GM19372 (cell line): ENCODE measurements around the gene DTNBP1.

Experiments
- ATAC-seq: cut with Tn5 transposase; IDR thresholded peaks from one replicate; pipeline ENCODE4 v1.9.1; 2021; ENCODE audit warnings: mild to moderate bottlenecking, low read depth, moderate library complexity; ENCODE audit not compliant: unreplicated experiment

DTNBP1 gene

DNA sequence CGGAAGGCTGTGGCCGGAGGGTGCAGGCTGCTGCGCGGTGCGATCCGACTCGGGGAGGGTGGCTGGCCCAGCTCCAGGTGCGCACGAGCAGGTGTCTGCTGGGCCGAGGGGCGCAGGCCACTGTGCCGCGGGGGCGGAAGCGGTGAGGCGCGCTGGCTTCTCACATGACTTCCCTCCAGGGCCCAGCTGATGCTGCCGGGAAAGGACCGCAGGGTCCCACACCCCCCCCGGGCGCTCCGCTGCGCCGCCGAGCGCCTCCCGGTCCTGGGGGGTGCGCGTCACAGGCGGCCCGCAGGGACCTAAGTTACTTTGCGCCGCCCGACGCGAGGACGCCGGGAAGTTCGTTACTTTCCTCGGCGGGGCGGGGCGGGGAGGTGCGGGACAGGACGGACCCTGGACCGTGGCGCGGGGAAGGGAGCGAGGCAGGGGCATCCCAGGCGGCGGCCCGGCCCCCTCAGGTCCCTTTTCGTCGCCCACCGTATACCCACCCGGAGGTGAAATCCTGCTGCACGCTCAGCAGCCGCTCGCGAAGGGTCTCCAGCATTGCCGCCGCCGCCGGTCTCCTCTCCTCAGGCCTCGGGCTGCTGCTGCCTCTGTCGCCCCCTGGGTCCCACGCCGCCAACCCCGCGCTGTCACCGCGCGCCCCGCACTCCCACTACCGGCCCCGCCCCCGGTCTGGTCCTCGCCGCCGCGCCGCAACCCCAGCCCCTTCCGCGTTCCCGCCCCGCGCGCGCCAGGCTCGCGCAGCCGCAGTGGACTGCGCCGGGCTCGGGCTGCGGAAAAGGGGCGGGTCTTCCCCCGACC is at the start of gene DTNBP1:
DTNBP1 (minus strand) TSS at position 703 of the 804 bp plus-strand sequence; CDS start at position 544, 159 bp downstream.
- peak; percentile 67 for ATAC-seq

DNA sequence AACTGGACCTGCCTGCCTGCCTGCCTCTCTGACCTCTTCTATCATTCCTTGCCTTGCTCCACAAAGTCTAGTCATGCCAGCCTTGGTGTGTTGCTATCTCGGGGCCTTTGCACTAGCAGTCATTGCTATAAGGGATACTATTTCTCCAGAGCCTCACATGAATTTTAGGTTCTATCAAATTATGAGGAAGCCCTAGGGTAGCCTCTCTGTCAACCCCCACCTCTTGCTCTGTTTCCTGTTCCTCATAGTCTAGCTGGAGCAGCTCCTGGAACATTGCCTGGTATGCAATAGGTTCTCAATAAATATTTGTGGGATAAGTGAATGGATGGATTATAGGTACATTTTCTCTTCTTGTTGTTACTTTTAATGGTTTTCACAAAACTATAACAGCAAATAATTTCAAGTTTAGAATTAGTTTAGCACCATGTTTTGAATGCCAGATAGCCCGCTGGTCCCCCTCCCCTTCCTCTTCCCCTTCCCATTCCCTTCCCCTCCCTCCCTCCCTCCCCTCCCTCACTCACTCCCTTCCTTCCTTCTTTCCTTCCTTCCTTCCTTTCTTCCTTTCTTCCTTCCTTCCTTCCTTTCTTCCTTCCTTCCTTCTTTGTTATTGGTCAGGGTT is 46.9 kb upstream of the DTNBP1 start:
- ATAC-seq, result no peak

DNA sequence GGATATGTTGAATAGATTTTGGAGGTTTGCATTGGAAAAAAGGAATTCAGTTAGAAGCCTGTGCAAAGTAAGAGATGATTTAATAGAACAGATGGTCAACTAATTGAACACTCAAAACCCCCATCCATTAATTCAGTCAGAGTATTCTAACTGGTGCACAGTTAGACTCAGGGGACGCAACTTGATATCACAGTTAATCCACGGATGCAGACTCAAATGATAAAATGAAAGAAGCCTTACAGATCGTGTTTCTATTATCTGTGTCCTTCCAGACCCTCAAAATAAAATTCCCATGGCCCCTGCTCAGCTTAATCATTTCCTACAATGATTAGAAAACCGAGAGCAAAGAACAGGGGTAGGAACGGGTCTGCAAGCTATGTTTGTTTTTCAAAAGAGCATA is 45.4 kb upstream of the DTNBP1 start:
- ATAC-seq, result no peak

DNA sequence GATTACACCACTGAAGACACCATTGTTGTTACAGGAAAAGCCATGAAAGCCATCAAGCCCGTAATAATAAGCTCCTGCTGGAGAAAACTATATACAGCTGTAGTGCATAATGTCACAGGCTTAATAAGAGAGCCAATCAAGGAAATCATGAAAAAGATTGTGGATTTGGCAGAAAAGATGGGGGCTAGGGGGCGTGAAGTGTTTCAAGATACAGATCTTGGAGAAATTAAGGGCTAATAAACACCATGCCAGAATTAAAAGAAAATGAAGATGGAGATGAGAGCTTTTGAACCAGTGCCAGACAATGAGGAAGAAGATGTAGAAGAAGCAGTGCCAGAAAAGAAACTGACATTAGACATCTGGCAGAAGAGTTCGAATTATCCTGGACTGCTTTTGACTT is 43.2 kb upstream of the DTNBP1 start:
- no peak for ATAC-seq

DNA sequence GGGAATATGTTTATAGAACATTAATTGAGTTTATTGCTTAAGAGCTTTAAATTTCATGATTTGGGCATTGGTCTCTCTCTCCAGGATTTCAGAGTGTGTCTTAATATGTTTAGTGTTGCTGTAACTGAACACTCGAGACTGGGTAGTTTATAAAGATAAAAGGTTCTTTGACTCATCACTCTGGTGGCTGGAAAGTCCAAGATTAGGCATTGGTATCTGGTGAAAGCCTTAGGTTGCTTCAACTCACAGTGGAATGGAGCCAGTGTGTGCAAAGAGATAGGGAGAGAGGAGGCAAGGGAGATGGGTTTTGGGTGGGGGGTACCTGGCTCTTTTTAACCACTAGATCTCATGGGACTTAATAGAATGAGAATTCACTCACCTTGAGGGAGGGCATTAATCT is 35.6 kb upstream of the DTNBP1 start:
- no peak for ATAC-seq

GRCh38 chr6:15697895-15698294 is 35.1 kb upstream of the DTNBP1 start:
- no peak for ATAC-seq

GRCh38 chr6:15691250-15691869 is 28.5 kb upstream of the DTNBP1 start:
- peak; percentile 92 for ATAC-seq

- ATAC-seq, result no peak
These were observed 27.7 kb upstream of the DTNBP1 start for GRCh38 chr6:15690510-15690909.

DNA sequence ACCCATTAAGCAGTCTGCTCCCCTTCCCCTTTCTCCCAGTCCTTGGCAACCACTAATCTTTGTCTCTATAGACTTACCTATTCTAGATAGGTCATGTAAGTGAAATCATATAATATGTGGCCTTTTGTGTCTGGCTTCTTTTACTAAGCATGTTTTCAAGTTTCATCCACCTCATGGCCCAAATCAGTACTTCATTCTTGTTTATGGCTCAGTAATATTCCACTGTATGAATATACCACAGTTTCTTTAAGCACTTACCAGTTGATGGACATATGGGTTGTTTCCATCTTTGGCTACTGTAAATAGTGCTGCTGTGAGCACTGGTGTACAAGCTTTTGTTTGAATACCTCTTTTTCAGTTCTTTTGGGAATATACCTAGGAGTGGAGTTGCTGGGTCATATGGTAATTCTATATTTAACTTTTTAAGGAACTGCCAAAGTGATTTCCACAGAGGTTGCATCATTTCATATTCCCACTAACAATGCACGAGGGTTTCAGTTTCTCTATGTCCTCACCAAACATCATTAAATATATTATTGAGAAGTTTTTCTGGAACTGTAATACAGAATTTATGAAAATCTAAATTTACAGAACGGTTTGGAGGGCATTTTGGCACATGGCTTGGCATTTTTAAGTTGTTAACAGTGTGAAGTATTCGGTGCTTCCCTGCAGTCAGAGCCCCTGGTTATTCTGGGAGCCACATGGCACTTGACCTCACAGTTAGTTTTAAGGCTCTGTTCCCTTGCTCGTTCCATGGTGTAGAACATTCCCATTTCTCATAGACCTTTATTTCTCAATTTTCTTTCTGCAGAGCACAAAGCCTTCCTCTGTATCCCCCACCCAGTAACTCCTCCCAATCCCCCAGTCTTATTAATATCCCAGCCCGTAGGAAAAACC is 27.0 kb upstream of the DTNBP1 start:
- ATAC-seq, result no peak

- no peak for ATAC-seq
These were observed 22.8 kb upstream of the DTNBP1 start for GRCh38 chr6:15685619-15686018.

DNA sequence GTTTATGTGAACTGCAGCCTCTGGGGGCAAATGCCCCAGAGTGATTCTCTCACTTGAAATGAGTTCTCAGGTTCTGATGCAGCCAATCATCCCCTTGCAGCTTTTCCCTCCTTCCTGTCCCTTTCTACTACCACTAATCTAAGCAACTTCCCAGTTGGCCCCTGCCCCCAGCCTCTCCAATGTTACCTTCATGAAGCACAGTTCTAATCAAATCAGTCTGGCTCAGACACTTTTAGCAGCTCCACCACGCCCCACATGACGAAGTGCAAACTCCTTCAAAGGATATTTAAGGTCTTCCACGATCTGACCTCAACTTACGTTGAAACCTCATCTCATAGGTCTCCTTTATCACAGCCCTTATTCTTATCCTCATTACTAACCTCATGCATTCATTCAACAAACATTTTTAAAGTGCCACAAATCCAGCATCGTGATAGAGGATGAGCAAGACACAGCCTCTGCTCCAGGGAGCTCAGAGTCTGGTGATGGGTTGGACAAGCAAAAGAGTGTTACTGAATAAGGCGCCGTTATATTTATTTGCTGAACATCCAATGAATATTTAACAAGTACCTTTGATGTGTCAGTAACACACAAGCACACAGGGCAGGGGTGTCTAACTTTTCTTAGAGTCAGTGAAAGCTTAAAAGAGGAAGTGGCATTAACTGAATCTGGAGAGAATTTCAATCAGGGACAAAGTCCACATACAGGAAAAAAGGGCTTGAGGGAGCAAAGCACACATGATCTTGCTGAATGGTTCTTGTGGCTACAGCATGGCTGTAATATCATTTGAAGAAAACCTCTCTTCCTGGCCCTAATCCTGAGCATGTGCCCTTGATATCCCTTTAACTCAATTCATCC is 20.4 kb upstream of the DTNBP1 start:
- ATAC-seq, result no peak

DNA sequence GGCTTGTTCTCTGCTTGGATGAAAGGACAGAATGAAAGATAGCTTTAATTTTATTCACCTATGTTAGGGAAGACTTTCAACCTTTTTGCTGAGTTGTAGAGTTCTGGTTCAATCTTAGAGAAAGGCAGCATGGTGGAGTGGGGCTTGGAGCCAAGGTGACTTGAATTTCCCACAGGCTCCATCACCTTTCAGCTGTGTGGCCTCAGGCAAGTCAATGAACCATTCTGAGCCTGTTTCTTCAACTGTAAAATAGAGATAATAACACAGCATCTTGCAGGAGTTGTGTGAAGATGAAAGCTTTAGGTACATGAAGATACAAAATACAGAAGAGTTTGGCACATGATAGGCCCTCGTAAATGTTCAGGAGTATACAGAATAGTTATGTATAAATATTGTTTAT is 19.1 kb upstream of the DTNBP1 start:
- no peak for ATAC-seq

GRCh38 chr6:15678514-15678913 is 15.7 kb upstream of the DTNBP1 start:
- no peak for ATAC-seq

GRCh38 chr6:15677822-15678221 is 15.0 kb upstream of the DTNBP1 start:
- no peak for ATAC-seq

GRCh38 chr6:15675536-15676220 is 12.8 kb upstream of the DTNBP1 start:
- ATAC-seq, result no peak

GRCh38 chr6:15674690-15675386 is 12.0 kb upstream of the DTNBP1 start:
- no peak for ATAC-seq

- no peak for ATAC-seq
These were observed 10.8 kb upstream of the DTNBP1 start for GRCh38 chr6:15673666-15674065.

- no peak for ATAC-seq
These were observed 10.0 kb upstream of the DTNBP1 start for GRCh38 chr6:15672818-15673217.

DNA sequence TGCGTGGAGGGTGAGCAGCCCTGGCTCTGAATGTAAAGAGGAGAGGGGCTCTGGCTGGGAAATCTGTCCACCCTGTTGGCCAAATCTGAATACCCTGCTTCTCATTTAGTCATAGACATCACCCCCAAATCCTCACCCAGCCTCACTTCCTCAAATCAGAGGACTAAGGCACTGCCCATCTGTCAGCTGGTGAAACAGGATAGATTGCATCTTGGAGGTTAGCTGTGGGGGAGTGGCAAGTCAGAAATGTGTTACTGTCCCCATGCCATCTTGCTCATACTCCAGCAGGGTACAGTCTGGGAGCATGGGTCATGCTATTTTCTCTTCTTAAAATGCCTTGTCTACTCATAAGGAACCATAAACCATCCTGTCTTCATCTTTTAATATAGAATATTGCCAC is 9.5 kb upstream of the DTNBP1 start:
- ATAC-seq, result no peak
